Activated T-cell treated with anti-CD3 and anti-CD28 coated beads for 48 hours (primary cell): ENCODE data around the gene POLR1C.
"Not testable (repeated sequence)": the region's sequence is repeated elsewhere in the genome, so short reads cannot be mapped to it uniquely, and the experiment has no call there.

Experiments used
- DNase-seq: peaks from one replicate; pipeline ENCODE4 v3.0.0-alpha.2; 2020; ENCODE audit warnings: low read depth

Gene POLR1C

GRCh38 chr6:43492673-43493072 lies 24.2 kb upstream of the POLR1C start:
- no peak for DNase-seq

- DNase-seq, result no peak
Observed at GRCh38 chr6:43493230-43493629, 23.7 kb upstream of the POLR1C start.

- DNase-seq, result no peak
Observed at GRCh38 chr6:43493833-43494232, 23.1 kb upstream of the POLR1C start.

- DNase-seq, result no peak
Observed at GRCh38 chr6:43494321-43494720, 22.6 kb upstream of the POLR1C start.

- no peak for DNase-seq
Observed at GRCh38 chr6:43494766-43495165, 22.1 kb upstream of the POLR1C start.

GRCh38 chr6:43495409-43495941 lies 21.4 kb upstream of the POLR1C start:
- DNase-seq, result no peak

- DNase-seq, result no peak
Observed at GRCh38 chr6:43496370-43497128, 20.3 kb upstream of the POLR1C start.

- DNase-seq, result no peak
Observed at GRCh38 chr6:43497129-43497396, 19.8 kb upstream of the POLR1C start.

- no peak for DNase-seq
Observed at GRCh38 chr6:43497689-43498088, 19.2 kb upstream of the POLR1C start.

GRCh38 chr6:43498291-43498690 lies 18.6 kb upstream of the POLR1C start:
- not testable (repeated sequence) for DNase-seq

- DNase-seq, result no peak
Observed at GRCh38 chr6:43499028-43499815, 17.7 kb upstream of the POLR1C start.

GRCh38 chr6:43500921-43501320 lies 16.0 kb upstream of the POLR1C start:
- DNase-seq, result no peak

GRCh38 chr6:43502666-43503065 lies 14.2 kb upstream of the POLR1C start:
- no peak for DNase-seq

- no peak for DNase-seq
Observed at GRCh38 chr6:43503443-43503842, 13.4 kb upstream of the POLR1C start.

GRCh38 chr6:43504756-43505593 lies 11.9 kb upstream of the POLR1C start:
- no peak for DNase-seq

GRCh38 chr6:43505718-43506117 lies 11.2 kb upstream of the POLR1C start:
- DNase-seq, result no peak

- no peak for DNase-seq
Observed at GRCh38 chr6:43506171-43506570, 10.7 kb upstream of the POLR1C start.

GRCh38 chr6:43506667-43507471 lies 10.0 kb upstream of the POLR1C start:
- DNase-seq, result peak; percentile 71

- no peak for DNase-seq
Observed at GRCh38 chr6:43508481-43509141, 8.3 kb upstream of the POLR1C start.

- DNase-seq, result no peak
Observed at GRCh38 chr6:43509142-43509983, 7.5 kb upstream of the POLR1C start.
